Panc1 (cell line): Measurements from ENCODE around the gene WNT11.

Experiments
- CTCF ChIP-seq: fragments of 450-650 bp; IDR thresholded peaks from 2 replicates; pipeline ENCODE4 v1.5.1; 2017; ENCODE audit warnings: mild to moderate bottlenecking
- SIN3A ChIP-seq: IDR thresholded peaks from 2 replicates; pipeline ENCODE4 v1.6.1; 2012; ENCODE audit warnings: low read depth, mild to moderate bottlenecking, low read length, moderate library complexity, borderline replicate concordance; ENCODE audit not compliant: insufficient read depth
- TCF7L2 ChIP-seq: IDR thresholded peaks from 2 replicates; pipeline ENCODE4 v1.6.1; 2011; ENCODE audit warnings: mild to moderate bottlenecking, low read depth, low read length, inconsistent platforms

GRCh38 chr11:76193219-76193618 is 13.1 kb downstream of the WNT11 start:
- TF ChIP-seq CTCF = no peak
- no peak for TF ChIP-seq SIN3A
- TF ChIP-seq TCF7L2 = no peak
